Esophagus squamous epithelium (tissue), 5 donors: ENCODE measurements around the gene LCE3E. TPM values are rescaled to one million over a fixed set of nuclear protein-coding genes. Genes with fewer than 3 reads are reported as not detected.

Source experiments
- DNase-seq: peaks from one replicate; lab custom pipeline; 2025; lab: John Stamatoyannopoulos, UW
- H3K27ac ChIP-seq, 4 donors: fragments of 200-600 bp; sonication (generic); one replicate each; pipeline ENCODE4 v1.5.1; 2016 to 2019; ENCODE audit warnings: mild to moderate bottlenecking in 1 of 4
- H3K27me3 ChIP-seq, 4 donors: fragments of 200-600 bp; sonication (generic); 1 replicate in 3 of 4; 2 replicates in 1 of 4; pipeline versions ENCODE4 v1.5.1 to v1.6.0; 2017 to 2021; ENCODE audit warnings: antibody characterized with exemption in 1 of 4
- H3K36me3 ChIP-seq, 3 donors: fragments of 200-600 bp; sonication (generic); one replicate each; pipeline ENCODE4 v1.5.1; 2016 to 2019
- H3K4me1 ChIP-seq, 3 donors: fragments of 200-600 bp; sonication (generic); one replicate each; pipeline ENCODE4 v1.5.1; 2017 to 2019
- H3K4me3 ChIP-seq, 4 donors: fragments of 200-600 bp; sonication (generic); 1 replicate in 3 of 4; 2 replicates in 1 of 4; pipeline ENCODE4 v1.5.1; 2016 to 2019; ENCODE audit warnings: mild to moderate bottlenecking in 2 of 4, moderate library complexity in 1 of 4
- H3K9me3 ChIP-seq, 3 donors: fragments of 200-600 bp; sonication (generic); one replicate each; pipeline ENCODE4 v1.5.1; 2016 to 2019
- POLR2A ChIP-seq, 4 donors: fragments of 450-650 bp; IDR thresholded peaks; one replicate each; pipeline ENCODE4 v1.6.1; 2017; ENCODE audit warnings: antibody characterized with exemption in 4 of 4, mild to moderate bottlenecking in 4 of 4, moderate library complexity in 3 of 4
- WGBS, 2 donors: methylation state at CpG; one replicate each; pipeline ENCODE4 v1.1.5; 2018; 5-methylcytosine and 5-hydroxymethylcytosine counted together
- intact Hi-C: fragments of 100-400 bp; cut with DNase I; formaldehyde crosslinking; loops from one replicate; pipeline ENCODE4 v1.15.0; 2022
- total RNA-seq, 4 donors: library from RNA; depleted of rRNA; stranded (reverse); fragments of >200 nt; gene quantifications; one replicate each; pipeline ENCODE4 v1.1.0, GENCODE V29; 2016
- TF ChIP-seq, protein P1 (sequence below), 6 experiments: fragments of 450-650 bp in 4 of 6; fragments of 200-600 bp in 2 of 6; sonication (generic) in 2 of 6; IDR thresholded peaks; one replicate each; pipeline ENCODE4 v1.5.1; 2016 to 2019; ENCODE audit warnings: antibody characterized with exemption in 6 of 6, mild to moderate bottlenecking in 4 of 6, moderate library complexity in 4 of 6
- donor health status: DM: yes; HTN: yes; CAD: no.

LCE3E gene
- total RNA-seq, 4 donors from 2014 or later, result 0.76 to 10.0 (median 2.4) TPM

DNA sequence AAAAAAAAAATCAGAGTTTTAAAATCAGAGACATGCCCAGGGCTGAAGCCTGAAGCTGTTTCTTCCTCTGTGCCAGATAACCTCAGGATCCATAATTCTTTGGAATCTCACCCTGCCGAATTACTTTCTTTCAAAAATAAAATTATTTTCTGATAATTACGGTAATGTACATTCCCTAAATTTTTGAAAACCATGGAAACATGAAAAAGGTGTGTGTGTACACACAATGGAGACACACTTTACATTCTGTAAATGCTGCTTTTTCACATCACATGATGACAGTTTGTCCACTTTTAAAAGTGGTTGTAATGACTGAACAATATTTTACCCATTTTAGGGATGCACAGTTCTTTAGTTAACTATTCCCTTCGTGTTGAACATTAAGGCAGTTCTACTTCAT is 30.8 kb downstream of the LCE3E start:
- Histone ChIP-seq H3K4me1 (no peaks in the 10 kb centered on the region), H3K27me3 (peaks cover 0 to 9% (median 0%) of the 10 kb centered on the region in 4 donors), H3K9me3 (no peaks in the 10 kb centered on the region), H3K27ac (no peak overlapping the region), H3K4me3 (no peak overlapping the region), H3K36me3 (no peaks in the 10 kb centered on the region)
- intact Hi-C loops, result no loop called here
- no peak for DNase-seq
- TF ChIP-seq, protein P1, sequence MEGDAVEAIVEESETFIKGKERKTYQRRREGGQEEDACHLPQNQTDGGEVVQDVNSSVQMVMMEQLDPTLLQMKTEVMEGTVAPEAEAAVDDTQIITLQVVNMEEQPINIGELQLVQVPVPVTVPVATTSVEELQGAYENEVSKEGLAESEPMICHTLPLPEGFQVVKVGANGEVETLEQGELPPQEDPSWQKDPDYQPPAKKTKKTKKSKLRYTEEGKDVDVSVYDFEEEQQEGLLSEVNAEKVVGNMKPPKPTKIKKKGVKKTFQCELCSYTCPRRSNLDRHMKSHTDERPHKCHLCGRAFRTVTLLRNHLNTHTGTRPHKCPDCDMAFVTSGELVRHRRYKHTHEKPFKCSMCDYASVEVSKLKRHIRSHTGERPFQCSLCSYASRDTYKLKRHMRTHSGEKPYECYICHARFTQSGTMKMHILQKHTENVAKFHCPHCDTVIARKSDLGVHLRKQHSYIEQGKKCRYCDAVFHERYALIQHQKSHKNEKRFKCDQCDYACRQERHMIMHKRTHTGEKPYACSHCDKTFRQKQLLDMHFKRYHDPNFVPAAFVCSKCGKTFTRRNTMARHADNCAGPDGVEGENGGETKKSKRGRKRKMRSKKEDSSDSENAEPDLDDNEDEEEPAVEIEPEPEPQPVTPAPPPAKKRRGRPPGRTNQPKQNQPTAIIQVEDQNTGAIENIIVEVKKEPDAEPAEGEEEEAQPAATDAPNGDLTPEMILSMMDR (IDR thresholded peaks at IDR 0.05), result no peak
- TF ChIP-seq POLR2A (IDR thresholded peaks at IDR 0.05), result no peak
- 64% methylated on average over 3 of the region's 3 CpGs for WGBS, 2 donors

DNA sequence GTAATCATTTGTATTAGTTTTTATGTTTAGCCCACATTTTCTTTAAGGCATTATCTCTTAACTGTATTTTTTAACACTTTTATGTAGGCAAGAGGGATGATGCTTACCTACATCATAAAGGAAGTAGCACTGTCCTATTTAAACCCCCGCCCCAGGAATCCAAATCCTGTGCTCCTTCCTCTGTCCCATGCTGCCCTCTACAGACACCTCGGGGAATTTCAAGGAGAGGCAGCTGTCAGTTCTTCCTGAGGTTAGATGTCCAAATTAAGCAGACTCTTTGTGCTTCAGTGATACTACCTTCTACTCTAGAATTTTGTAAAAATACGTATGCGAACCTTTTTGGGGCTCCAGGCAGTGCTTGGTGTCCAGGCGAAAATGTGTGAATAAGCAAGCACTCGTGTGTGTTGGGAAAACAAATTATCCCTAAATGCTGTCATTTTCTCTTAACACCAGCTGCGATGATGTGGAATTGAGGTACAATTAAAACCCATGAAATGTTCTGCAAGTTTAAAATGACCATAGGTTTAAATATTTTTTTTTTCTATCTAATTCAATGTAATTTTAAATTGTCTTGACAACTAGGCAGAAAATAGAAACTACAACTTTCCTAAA is 33.1 kb downstream of the LCE3E start:
- H3K27ac ChIP-seq, result no peak overlapping the region
- H3K4me3 ChIP-seq, result no peak overlapping the region
- no peaks in the 10 kb centered on the region for H3K4me1 ChIP-seq
- intact Hi-C loops, result loop anchor here (5.0 kb wide), 1 partner anchor 36 kb away; no protein-coding TSS in a partner anchor
- no peak for DNase-seq
- no peaks in the 10 kb centered on the region for H3K9me3 ChIP-seq
- H3K27me3 ChIP-seq, result peaks cover 0 to 8% (median 0%) of the 10 kb centered on the region in 4 donors
- WGBS, 2 donors, result 21 to 29% methylated on average over 5 to 7 of the region's 7 CpGs
- no peaks in the 10 kb centered on the region for H3K36me3 ChIP-seq
- TF ChIP-seq POLR2A (IDR thresholded peaks at IDR 0.05), result no peak
- TF ChIP-seq, protein P1 (IDR thresholded peaks at IDR 0.05), result peak; percentile 17 to 85 (median 58)

DNA sequence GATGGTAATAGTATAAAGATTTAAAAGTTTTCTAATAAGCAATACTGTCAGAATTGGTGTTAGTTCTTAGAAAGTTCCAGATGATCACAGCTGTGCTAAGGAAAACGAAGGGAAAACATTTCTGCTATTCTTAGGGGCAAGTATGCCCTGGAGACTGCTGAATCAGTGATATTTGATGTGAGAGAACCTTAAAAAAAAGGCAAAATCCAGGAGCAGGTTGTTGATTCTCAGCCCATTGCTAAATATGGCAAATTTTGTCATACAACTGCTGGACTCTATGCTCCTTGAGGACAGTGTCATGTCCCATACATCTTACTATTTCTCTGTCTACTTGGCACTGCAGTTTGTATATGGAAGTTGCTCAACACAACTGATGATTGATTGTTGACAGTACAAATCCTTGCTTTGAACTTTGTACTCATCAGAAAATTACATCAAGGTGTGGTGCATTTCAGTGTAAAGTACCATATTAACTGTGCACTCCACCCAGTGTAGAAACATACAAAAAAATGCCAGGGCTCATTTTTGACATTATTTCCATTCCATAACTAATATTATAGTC is 41.4 kb downstream of the LCE3E start:
- DNase-seq, result no peak
- peak overlapping the region in 2 of 4 donors; percentile 49 to 53 for H3K27ac ChIP-seq
- no peak overlapping the region for H3K4me3 ChIP-seq
- intact Hi-C loops, result no loop called here
- H3K9me3 ChIP-seq, result peaks cover 0 to 13% (median 9%) of the 10 kb centered on the region in 3 donors
- H3K36me3 ChIP-seq, result no peaks in the 10 kb centered on the region
- peaks cover 0 to 9% (median 0%) of the 10 kb centered on the region in 3 donors for H3K4me1 ChIP-seq
- WGBS, 2 donors, result 24 to 26% methylated on average over 1 of the region's 1 CpG
- H3K27me3 ChIP-seq, result peaks cover 0 to 11% (median 0%) of the 10 kb centered on the region in 4 donors
- no peak for TF ChIP-seq POLR2A (IDR thresholded peaks at IDR 0.05)
- TF ChIP-seq, protein P1 (IDR thresholded peaks at IDR 0.05), result no peak

DNA sequence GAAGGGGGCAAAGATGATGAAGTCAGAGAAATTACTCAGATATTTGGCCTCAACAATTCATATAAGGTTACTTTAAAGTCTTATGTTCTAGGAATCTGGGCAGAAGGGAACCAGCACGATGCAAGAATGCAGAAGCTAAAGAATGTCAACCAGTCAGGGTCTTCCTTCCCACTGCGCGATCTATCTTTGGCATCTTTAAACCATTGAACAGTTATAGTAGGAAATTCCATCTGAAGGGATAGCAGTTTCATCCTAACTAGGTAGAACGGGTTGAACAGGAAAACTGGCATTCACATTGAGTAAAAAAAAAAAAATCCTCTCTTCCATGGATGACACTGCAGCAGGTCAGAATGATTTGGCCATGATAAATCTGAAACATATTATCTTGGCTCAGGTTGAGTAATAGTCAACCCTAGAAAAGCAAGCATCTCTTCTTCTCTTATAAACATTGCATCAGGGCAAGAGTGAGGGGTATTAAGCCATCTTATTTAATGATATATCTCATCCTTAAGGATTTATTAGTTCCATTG is 46.0 kb downstream of the LCE3E start:
- Histone ChIP-seq H3K4me3 (no peak overlapping the region), H3K36me3 (no peaks in the 10 kb centered on the region), H3K27ac (peak overlapping the region in 1 of 4 donors; percentile 42), H3K4me1 (peaks cover 3 to 26% (median 5%) of the 10 kb centered on the region in 3 donors), H3K9me3 (peaks cover 0 to 13% (median 9%) of the 10 kb centered on the region in 3 donors), H3K27me3 (peaks cover 0 to 25% (median under 1%) of the 10 kb centered on the region in 4 donors)
- intact Hi-C loops, result no loop called here
- no peak for TF ChIP-seq POLR2A (IDR thresholded peaks at IDR 0.05)
- TF ChIP-seq, protein P1 (IDR thresholded peaks at IDR 0.05), result no peak
- 54 to 61% methylated on average over 4 of the region's 4 CpGs for WGBS, 2 donors
- no peak for DNase-seq

DNA sequence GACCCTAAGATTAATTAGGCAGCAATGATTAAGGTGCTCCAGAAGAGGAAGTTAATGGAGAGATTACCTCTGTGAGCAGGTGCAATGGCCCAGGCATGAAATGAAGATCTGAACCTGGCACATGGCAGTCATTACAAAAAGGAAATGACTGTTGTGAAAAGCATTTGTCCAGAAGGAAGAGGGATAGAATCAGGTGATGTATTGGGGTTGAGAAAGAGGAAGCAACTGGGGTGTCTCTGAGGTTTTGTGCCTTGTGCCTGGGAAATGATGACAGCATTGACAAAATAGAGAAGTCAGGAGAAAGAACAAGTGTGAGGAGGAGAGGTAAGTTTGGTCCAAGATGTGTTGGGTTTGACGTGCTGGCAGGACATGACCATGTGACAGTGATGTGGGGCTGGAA is 46.7 kb downstream of the LCE3E start:
- TF ChIP-seq POLR2A (IDR thresholded peaks at IDR 0.05), result no peak
- TF ChIP-seq, protein P1 (IDR thresholded peaks at IDR 0.05), result no peak
- 52 to 70% methylated on average over 1 of the region's 1 CpG for WGBS, 2 donors
- no peak overlapping the region for H3K4me3 ChIP-seq
- intact Hi-C loops, result no loop called here
- peaks cover 3 to 32% (median 12%) of the 10 kb centered on the region in 3 donors for H3K4me1 ChIP-seq
- peaks cover 0 to 13% (median 9%) of the 10 kb centered on the region in 3 donors for H3K9me3 ChIP-seq
- DNase-seq, result no peak
- H3K27ac ChIP-seq, result peak overlapping the region in 2 of 4 donors; percentile 31 to 42
- H3K27me3 ChIP-seq, result peaks cover 0 to 33% (median 5%) of the 10 kb centered on the region in 4 donors
- no peaks in the 10 kb centered on the region for H3K36me3 ChIP-seq
